Activated CD4-positive, alpha-beta T cell treated with anti-CD3 and anti-CD28 coated beads for 1 hour (primary cell): ENCODE data around the gene MAP3K4.

ENCODE experiments used
- DNase-seq: peaks from one replicate; pipeline ENCODE4 v3.0.0-alpha.2; 2020

MAP3K4 gene

DNA sequence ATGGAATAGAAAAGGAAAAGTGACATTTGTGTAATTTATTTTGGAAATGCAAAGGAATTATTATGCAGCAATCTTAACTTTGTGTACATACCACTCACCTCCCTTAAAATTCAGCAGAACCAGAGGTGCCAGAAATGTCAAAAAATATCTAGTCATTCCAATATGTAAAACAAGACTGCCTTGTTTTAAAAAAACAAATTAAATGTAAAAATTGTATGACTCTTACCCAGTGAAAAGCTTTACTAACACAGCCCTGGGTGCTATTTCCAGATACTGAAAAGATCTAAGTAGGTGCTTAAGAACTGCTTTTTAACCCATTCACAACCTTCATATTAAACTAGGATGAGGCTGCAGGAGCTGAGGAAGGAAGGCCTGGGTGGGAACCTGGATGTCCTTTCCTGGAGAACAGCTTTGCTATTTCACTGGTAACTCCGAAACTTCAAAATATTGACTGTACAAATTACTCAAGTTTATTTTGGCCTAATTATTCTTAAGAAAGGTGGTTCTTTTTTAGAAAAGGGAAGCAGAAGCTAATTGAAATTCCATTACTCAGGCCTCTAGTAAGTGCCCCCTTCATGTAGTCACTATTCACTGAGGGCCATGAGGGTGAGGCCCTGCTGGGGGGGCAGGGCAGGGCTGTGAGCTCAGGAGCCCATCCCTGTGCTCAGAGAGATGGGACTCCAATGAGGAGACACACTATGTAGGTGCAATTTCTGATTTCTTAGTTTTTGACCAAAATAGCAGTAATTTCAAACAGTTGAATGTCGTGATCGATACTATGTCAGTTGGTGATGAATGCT is 139.6 kb downstream of the MAP3K4 start:
- DNase-seq, result no peak

DNA sequence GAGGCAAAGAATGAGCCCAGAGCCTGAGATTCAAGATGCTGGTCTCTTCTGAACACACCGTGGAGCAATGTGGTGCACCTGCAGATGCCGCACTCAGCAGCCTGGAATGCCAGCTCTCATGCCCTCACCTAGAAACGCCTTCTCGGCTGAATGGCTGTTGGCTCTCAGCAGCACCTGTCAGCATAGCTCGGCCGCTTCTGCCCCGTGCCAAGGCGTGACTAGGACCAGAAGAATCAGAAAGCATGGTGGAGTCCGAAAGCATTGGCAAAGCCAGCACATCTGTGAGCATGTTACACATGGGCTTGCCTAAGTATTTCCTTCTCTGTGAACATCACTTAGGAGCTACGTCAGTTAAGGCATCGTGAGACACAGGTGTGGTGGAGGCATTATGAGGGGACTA is 140.8 kb downstream of the MAP3K4 start:
- DNase-seq, result no peak

DNA sequence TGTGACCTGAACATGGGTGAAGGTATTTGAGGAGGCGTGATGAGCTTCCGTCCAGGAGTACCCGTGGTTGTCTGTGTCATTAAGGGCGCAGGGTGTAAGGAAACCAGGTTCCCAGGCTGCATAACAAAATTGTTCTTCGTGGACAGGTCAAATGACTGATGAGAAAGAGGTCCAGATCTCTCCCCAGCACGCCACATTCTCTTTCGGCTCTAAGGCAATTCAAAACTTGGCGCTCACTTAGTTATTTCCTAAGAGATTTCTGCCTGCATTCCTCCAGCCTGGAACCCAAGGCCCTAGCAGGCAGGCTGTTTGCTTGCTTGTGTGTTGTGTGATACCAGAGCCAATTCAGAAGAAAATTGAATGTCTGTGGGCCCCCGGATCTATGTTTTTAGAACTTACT is 142.4 kb downstream of the MAP3K4 start:
- DNase-seq, result no peak

DNA sequence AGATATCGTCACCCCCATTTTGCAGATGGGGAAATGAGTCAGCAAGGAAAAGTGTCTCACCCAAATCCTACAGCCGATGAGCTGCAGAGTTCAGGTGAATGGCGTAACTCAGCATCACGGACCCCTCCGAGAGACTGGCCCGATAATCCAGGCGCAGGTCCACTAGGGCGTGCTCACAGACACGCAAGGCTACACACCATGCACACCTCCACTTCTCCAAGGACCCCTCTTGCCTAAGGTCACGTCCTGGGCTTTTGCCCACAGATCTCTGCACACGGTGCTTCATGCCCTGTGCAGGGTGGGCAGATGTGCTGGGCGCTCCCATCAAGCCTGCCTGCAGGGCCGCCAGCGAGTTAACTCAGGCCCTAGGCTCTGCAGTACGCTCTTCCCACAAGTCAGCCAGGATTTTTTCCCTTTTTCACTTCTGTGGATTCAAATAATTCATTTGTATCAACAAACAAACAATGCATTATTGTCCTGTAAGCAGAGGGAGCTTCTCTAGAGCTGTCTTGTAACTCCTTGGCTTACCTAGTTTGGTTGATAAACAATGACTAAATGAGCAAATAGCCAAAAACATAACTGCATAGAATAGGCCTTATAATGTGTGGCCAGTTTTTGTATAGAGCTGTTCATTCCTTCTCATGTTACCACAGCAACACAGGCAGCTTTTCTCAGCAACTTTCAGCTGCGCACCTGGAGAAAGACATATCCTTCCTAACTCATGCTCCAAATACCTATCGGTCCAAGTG is 143.2 kb downstream of the MAP3K4 start:
- no peak for DNase-seq

DNA sequence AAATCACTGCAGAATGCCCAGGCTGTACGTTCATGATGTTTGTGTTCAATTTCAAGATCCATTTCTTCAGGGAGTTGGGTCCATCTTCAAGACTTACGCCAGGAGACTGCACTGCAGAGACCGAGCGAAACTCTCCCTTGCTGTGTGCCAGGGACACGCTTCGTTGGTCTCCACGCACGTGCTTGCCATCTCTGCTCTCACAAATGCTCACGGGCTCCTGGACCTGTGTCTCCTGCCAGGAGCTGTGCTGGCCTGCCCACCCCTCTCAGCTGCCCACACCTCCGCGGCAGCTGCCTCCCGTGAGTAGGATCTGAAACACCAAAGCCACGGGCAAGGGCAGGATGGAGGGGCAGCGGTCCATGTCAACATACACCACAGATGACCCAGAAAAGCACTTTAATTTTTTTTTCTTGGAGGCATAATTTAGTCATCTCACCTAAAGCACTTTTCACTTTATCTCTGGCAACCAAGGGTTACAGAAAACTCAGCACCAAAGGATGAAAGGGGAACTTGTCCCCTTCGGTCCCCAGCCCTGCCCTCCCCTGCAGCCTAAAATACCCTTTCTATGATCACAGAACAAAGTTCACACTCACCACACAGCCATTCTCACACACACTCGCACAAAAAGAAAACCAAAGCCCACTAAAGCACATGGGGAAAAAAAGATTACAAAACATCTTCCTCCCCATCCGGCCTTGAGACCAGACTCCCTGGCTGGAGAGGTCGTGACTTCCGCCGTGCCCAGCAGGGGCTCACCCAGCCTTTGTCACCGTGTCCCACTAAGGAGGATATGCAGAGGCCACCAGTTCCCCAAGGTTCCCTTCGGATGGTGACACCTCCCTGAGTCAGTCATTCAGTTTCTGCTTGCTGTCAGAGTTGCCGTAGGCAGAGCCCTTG is 144.4 kb downstream of the MAP3K4 start:
- DNase-seq, result no peak

DNA sequence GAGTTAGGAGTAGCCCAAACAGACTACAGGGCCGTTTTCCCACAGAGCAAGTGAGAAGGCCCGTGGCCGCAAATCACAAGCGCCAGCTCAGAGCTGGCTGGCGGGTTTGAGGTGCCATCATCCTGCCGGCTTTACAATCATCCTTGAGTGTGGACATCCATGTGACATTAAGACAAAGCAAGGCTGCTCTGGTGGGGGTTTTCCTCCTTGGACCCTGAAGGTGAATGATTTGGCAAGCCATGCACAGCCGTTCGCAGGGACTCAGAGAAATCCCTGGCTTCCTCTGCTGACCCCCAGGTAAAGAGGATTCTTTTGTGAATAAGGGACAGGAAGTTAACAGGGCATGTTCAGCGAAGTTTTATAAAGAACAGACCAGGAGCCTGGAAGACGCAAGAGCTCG is 145.1 kb downstream of the MAP3K4 start:
- DNase-seq, result no peak

DNA sequence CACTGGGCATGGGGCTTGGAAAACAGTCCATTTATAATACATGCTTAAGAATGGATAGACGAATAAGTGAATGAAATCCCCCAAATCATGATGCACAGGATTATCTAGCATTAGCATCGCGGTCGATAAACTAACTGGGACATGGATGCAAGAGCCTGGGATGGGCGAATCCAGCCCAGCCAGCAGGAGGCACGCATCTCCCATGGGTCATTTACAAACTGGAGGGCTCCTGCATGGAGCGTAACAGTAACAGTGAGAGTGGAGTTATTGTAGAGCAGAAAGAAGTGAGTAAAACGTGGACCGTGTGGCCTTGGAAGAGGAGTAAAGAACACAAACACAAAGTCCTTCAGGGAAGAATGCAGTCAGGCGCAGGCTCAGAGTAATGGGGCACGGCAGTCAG is 145.8 kb downstream of the MAP3K4 start:
- no peak for DNase-seq

DNA sequence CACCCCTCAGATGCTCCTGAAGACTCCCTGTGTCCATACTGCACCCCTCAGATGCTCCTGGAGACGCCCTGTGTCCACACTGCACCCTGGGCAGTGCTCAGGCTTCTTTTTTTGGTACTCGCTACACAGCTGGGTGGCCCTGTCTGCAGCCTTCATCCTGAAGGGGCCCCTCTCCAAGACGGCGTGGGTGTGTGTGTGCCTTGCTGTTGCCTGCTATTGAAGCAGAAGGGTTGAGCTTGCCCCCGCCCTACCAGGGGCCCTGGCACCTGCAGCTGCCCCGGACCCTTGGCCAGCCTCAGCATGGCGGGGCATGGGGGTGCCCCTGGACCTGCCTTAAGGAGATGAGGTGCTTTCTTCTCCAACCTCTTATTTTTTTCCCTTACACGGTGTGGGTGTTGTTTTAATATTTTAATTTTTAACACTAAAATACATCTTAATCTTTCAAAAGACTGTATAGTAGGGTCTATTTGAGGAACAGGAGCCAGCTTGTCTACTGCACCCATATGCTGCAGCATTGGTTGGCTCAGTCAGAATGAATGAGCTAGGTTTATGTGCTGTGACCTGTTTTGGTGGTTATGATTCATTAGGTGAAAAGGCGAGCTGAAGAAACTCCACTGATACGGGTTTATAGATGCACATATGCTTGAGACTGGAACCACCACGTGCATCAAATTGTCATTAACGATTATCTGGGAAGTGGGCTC is 146.4 kb downstream of the MAP3K4 start:
- no peak for DNase-seq

DNA sequence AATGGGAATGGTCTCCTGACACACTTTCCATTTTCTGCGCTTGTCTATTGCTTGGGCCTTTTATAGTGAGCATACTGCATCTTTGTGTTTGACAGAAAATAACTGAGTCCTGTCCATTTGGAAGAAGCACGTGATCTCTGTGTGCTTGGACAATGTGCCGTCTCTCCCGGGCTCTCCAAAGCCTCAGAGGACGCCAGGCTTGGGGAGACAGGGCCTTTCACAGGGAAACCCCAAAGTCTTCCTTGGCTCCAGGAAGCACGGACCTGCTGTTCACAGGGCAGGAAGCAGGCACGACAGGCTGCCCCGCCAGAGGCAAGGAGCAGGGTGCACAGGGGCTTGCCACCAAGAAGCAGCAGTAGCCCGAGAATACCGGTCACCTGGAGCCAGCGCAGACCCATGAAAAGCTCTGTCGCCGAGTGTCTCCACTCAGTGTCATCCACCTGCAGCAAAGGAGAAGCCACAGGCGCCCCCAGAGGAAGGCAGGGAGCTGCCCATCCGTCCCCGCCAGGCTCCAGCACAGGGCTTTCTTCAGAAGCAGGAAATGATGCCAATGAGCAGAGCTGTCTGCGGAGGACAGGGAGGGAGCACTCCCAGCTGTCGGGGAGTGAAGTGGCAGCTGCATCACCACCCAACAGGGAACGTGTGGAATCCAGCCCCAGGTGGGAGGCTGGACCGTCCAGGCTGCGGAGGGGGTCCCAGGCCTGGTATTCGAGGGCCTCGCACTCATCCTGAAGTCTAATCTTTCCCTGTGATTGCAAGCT is 147.2 kb downstream of the MAP3K4 start:
- DNase-seq, result no peak

DNA sequence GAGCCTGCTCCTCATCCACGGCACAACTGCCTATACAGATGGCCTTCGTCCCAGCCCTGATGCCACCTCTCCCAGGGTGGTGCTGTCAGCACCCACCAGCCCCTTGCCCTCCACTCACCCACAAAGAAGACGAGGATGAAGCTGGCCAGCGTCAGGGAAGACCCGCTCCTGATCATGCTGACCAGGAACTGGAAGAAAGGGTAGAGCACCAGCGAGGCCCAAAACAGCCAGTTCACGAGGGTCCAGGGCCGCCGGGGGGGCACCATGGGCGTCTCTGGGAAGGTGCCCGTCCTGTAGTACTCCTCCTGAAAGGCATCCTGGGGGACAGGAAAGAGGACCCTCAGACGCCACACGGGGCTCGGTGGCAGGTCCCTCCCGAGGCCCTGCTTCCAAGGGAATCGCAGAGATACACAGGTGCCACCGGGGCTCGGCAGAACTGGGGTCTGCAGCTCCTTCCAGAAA is 147.8 kb downstream of the MAP3K4 start:
- DNase-seq, result no peak

DNA sequence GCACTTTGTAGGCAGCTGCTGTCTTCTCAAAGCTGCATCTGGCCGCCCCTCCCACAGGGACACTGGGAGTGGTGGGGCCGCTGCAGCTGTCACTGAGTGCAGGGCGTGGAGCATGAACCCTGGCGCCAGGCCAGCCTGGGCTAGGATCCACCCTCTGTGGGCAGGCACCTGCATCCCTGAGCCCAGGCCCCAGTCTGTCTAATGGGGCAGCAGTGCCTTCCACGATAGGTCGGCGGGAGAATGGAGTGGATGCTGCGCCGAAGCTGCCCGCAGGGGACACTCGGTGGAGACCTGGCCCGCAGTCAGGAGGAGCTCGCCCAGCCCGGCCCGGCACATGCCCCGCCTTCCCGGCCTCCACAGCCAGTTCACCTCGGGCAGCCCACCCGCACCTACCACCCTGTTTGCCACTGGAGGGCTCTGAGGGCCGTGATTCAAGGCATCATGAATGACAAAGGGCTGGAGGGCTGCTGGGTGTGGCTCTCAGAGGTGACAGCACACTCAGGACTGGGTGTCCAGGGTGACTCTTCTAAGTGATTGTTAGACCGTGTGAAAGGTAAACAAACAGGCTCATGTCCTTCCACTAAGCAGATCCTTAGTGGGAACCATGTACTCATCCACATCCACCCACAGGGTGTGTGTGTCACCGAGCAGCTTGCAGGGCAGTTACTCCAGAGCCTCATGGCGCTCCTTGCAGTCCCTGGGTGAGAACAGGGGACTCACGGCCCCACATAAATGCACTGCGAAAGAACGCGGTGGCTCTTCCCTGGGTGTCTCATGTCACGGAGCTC is 148.4 kb downstream of the MAP3K4 start:
- no peak for DNase-seq

DNA sequence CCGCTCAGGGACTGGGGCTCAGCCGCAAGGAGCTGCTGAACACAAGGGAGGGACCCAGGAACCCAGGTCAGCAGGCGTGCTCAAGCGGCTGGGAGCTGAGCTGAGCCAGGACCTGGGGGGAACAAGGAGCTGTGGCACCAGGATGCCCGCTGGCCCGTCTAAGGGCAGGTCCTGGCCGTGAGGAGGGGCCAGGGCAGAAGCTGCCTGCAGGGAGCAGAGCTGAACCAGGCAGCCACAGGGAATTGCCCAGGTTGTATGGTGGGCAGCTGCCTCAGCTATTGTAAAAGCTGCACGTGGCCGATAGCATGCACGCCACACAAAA is 148.9 kb downstream of the MAP3K4 start:
- DNase-seq, result no peak

DNA sequence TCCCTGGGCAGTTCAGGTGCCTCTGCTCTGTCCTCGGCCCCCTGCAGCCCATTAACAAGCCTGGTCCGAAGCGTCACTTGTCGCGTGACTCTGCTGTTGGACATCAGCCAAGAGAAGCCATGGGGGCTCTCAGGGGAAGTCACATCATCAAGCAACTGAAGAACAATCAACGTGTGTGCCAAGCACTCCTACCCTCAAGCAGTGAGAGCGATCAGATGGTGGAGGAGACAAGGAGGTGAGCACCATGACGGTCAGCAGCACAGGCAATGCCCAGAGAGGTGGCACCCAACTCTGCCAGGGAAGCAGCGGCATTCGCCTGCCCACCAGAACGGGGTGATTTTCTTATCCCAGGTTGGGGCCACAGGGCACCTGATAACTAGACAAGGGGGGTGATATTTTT is 149.6 kb downstream of the MAP3K4 start:
- DNase-seq, result no peak

DNA sequence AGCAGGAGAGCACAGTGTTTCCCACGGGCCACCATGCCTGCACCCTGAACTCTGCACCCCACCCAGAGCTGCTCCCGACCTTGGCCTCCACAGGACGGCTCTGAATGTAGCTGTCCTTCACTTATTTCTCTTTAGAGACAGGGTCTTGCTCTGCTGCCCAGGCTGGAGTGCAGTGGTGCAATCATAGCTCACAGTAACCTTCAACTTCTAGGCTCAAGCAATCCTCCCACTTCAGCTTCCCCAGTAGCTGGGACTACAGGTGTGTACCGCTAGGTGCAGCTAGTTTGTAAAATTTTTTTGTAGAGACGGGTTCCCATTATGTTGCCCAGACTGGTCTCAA is 151.4 kb downstream of the MAP3K4 start:
- no peak for DNase-seq

DNA sequence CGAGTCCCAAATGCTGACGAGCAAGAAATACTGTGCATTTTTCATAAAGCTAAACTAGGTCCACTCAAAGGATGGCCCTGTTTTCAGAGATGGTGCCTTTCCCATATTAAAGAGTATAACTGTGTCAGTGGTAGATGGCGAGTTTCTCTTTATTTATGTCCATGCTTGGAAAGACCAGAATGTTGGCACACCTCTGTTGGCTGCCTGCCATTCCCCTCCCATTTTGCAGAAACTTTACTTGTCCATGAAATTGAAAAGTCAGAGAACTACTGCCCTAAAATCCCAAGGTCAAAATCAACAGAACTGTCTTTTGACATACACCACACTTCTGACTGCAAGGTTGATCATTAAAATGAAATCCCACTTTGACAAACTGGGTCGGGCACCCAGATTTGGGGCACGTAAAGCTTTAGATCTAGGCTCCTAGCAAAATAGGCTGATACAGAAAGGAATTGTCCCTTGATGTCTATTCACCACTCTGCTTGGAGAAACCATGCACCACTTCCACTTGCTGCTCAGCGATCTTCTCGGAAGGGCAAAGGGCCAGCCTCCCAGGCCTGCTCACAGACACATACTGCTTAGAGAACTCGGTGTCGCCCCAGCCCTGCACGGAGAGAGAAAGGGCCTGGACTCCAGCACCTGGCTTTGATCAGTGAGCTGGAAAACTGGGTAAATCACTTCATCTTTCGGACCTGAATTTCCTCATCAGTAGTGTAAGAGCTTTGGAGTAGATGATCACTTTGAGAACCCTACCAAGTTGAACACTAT is 152.3 kb downstream of the MAP3K4 start:
- no peak for DNase-seq

DNA sequence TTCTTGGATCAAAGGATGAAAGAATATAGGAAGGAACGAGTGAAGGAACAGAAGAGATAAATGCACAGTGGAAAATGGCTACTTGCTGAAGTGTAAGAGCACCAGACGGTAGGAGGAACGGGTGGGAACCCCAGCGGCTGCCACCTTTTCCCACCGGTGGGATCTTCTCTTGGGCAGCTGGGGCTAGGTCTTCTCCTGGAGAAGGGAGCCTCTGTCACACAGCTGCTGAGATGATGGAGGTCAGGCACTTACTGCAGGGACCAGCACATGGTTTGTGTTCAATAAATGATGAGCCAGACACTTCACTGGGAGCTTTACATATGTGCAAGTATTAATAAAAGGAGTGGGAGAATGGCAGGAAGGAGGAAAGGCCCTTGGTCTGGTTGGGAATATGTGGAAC is 158.6 kb downstream of the MAP3K4 start:
- DNase-seq, result no peak

DNA sequence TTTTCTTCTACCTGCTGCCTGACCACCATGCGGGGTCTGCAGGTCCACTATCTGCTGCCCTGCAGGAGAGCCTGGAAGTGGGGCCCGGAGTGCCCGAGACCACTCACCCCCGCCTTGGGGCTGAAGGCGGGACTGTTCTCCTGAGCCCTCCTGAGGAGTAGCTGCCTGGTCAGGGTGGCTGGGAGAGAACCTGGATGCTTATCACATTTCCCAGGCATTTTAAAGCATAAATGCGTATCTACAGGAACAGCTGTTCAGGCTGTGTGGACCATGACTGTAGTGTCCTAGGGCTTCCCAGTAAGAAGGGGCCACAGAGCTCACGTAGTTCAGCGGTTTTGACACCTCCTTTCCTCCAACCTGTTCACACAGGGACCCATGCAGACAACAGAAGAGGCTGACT is 159.0 kb downstream of the MAP3K4 start:
- no peak for DNase-seq

DNA sequence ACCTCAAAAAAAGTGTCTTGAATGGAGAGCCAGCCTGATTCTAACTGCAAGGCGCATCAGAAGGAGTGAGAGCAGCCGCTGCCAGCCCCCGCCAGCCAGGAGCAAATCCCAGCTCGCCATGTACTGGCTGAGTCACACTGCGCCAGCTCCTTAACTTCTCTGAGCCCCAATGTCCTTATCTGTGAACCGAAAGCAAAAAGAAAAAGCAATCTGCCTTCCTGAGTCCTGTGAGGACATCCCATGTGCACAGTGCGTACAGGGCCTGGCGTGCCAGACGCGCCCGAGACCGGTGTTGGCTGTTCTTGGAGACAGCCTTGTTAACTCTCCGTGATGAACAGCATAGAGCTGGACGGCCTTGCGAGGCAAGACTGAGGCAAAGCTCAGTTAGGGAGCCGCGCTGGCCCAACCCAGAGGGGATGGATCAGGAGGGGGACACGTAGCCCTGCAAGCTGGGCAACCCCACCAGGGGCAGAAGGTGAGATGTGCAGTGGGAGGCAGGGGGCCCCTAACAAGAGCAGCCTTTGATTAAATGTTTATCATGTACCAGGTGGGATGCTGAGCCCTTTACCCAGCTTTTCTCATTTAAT is 159.6 kb downstream of the MAP3K4 start:
- DNase-seq, result no peak

DNA sequence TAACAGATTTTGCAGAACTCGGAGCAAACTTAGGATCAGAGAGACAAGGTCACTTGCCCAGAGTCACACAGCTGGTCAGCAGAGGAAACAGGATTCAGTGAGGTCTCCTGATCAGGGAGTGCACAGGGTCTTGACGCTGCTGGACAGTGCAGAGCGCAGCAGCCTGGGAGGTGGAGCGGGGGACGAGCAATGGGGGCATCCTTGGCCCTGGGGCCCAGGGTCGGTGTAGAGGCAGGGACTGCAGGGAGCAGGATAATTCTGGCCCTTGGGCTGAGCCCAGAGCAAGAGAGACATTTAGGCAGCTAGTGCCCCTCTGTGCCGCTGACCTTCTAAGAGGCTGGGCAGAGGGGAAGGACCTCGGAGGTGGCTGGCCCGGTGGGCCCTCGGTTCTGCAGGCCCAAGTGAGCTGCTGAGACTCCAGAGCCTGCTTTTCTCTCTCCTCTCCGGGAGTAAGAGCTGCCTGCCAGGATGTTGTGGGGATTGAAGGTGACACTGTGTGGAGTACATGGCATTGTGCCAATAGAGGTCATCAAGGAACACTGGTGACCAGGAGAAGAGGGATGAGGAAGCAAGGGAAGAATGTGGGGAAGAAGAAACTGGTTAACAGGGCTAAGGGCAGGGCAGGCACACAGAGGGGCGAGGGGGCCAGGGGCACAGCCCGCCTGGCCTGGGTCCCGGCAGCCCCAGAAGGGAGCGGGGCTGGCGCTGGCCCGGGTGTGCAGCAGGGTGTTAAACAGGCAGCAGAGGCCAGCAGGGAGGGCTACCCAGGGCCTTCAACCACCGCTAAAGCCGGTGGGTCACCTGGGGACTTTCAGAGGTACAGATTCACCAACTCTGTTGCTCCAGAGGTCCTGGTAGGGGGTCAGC is 160.3 kb downstream of the MAP3K4 start:
- DNase-seq, result no peak
